GM19328 (cell line): ENCODE results near the gene PRKAR1B.

Source experiments
- ATAC-seq: cut with Tn5 transposase; IDR thresholded peaks from one replicate; pipeline ENCODE4 v1.9.1; 2021; ENCODE audit warnings: mild to moderate bottlenecking, moderate library complexity; ENCODE audit not compliant: unreplicated experiment

Gene PRKAR1B

DNA sequence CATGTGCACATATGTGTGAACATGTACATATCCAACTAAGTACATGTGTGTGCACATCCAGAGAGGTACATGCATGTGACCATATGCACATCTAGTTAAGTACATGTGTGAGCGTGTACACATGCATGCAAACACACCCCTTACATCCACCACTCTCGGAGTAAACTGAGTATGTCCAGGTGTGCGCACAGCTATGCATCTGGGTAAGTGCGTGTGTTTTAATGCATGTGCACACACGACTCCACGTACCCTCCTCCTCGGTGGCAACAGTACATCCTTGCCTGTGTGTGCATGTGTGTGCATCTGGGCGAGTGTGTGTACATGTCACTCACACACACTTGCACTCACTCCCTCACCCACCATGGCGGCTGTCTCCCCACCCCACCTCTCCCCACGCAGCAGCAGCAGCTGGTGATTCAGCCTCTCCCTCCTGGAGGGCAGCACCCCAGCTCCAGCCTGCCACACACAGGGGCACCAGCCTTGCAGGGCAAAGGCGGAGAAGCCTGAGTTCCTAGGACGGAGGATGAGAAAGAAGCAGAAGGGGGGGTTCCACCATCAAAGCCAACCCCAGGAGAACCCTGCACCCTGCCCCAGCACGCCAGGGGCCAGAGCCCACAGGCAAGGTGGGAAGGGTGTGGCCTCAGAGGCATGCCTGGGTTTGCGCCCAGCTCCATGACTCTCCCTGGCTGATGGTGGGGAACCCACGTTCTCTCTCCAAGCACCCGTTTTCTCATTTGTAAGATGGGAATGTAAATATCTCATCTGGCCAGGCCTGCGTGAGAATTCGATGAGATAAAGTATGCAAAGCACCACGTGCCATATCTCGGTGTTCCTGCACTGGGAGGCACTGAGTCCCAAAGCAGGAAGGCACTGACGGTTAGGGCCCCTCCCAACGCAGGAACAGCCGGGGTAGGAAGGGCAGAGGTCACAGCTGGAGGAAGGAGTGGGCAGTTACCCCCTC is 28.3 kb downstream of the PRKAR1B start:
- ATAC-seq: no peak

DNA sequence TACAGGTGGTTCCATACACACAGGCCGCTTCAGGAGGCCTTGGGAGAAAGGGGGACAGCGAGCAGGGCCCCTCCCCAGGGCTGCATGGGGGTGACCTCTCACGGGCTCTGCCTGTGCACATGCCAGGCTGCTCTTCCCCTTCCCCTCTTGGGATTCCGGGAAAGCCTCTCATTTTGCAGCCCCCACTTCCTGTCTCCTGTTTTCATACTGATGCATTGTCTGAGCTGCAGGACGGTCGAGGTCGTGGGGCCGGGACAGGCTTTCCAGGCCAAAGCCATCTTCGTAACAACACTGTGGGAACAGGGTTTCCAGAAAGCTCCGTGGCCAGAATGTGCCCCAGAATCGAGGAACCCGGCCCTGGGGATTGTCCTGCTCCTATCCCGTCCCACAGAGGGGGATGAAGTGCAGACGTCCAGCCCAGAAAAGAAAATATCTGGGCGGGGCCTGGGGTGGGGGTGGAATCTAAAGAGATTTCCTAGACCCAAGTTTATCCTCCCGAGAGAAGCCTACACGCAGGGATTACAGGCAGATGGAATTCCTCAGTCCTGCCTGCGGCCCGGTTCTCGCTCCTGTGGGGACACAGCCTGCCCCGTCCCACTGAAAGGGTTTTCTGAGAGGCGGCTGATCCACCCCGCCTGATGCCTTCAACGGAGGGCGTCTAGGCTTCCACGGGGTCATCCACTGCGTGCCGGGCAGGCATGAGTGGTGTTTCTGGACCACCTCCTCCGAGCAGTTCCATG is 30.1 kb downstream of the PRKAR1B start:
- ATAC-seq: no peak

DNA sequence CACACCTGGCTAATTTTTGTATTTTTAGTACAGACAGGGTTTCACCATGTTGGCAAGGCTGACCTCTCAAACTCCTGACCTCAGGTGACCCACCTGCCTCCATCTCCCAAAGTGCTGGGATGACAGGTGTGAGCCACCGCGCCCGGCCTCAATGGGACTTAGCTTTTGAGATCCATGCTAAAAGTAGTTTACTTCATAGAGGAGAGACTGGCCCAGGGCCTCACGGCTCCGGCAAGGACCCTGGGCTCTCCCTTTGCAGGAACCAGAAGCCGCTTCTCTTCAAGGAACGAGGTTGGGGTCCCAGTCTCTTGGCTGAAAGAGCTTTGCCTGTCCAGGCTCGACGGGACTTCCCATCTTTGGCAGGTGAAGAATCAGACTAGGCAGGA is 30.7 kb downstream of the PRKAR1B start:
- no peak for ATAC-seq

DNA sequence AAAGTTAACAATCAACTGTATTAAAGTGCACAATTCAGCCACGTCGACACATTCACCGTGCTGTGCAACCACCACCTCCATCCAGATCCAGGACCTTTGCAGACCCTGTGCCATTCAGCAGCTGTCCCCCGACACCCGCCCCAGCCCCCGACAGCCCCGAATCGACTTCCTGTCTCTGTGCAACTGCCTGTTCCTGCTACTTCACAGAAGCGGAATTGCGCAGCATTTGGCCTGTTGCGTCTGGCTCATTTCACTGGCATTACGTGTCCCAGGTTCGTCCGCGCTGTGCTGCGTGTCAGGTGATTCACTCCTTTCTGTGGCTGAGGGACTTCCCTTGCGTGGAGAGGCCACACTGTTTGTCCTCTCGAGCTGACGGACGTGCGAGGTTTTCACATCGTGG is 33.8 kb downstream of the PRKAR1B start:
- ATAC-seq: no peak

DNA sequence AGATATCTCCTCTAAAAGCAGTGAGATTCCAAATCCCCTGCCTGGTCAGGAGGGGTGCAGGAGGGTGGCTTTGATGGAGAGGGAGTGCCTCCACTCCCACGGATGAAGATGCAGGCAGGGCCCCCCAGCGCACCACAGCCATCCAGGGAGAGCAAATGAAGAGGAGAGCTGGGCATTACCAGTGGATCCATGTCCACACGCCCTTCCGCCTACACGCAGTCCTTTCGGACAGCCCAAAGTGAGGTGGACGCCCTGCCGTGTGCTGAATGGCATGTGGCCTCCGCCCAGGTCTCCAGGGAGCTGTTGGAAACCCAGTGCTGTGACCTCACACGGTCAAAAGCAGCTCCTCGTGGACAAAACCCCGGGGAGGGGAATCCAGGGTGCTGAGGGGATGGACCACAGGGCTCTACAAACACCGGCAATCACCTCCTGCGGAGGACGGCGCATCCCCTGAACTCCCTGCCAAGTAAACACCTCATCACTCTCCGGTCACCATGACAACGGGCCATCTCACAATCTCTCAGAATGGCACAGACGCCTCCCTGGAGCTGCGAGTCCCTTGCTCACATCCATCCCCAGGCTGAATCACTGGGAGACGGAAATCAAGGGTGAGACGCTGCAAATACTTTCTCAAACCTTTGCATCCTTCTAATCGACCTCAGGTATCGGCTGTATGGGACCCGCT is 35.6 kb downstream of the PRKAR1B start:
- no peak for ATAC-seq

DNA sequence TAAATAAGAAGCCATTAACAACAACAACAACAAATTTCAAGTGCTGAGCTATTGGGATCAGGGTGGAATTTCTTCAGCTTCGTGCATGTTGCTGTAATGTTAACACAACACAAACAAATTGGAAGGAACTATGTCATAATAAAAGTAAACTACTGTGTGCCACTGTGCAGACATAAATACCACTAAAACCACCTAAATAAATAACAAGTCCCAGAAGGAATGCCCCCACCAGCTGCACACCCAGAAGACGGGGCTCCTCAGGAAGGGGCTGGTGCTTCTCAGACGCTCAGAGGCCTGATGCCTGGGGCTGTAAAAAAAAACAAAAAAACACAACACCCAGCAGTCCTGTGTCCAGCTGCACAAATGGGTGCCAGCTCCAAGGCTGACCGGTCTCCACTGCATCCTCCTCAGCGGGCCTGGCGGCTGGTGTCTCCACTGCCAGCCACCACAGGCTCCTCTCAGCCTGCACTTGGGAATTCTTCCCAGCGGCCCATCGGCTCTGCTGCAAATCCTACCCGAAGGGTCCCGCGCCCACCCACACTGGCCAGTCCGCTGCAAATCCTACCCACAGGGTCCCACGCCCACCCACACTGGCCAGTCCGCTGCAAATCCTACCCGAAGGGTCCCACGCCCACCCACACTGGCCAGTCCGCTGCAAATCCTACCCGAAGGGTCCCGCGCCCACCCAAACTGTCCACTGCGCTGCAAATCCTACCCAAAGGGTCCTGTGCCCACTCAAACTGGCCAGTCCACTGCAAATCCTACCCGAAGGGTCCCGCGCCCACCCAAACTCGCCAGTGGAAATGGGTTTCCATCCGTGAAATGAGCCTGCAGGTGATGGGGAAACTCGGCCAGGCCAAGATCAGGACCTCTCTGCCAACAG is 36.4 kb downstream of the PRKAR1B start:
- ATAC-seq: no peak

DNA sequence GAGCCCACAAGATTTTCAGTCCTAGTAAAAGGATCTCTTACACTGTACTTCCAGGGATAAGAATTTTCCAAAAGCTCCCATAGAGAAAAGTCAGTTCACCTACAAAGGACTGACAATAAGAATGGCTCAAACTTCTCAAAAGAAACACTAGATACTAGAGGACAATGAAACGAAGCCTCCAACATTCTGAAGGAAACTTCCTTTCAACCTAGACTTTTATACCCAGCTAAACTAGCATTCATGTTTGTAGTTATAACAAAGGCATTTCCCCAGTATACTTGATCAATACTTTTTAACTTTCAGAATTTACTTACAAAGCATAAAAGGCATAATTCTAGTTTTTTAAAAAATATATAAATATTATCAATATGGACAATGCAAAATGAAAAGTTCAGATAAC is 41.5 kb downstream of the PRKAR1B start:
- ATAC-seq: no peak

DNA sequence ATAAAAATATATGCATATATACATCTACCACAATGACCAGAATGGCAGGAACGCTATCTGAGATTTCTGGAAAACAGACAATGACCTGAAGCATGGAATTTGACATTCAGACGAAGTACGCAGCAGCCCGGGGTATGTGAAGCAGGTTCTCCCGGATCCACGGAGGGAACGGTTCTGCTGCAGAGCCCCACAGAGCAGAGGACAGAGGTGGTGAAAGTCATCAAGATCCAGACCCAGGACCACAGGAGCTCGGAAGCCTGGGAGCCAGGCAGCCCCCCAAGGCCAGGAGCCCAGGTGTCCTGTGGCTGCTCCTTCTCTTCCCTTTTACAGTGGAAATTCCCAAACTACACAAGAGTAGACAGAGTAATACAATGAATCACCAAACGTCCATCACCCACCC is 42.7 kb downstream of the PRKAR1B start:
- no peak for ATAC-seq

DNA sequence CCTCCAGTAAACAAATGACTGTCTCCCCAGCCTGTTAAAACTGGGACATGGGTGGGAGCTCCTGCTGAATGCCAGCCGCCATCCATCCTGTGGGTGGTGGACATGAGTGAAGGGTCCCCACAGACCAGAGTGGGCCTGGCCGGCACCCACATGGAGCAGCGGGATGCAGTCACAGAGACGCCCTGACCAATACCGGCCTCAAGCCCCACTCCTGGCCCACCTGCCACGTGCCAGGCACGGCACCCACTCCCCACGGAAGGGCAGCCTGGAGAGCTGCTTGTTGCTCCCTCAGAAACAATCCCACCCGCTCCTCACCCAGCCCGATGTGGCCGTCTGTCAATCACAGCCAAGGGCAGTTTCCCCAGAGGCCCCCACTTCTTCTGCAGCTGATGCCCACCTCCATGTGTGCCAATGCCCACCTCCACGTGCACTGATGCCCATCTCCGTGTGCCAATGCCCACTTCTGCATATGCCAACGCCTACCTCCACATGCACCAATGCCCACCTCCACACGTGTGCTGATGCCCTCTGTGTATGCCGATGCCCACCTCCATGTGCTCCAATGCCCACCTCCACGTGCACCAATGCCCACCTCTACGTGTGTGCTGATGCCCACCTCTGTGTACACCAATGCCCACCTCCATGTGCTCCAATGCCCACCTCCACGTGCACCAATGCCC is 43.4 kb downstream of the PRKAR1B start:
- no peak for ATAC-seq

DNA sequence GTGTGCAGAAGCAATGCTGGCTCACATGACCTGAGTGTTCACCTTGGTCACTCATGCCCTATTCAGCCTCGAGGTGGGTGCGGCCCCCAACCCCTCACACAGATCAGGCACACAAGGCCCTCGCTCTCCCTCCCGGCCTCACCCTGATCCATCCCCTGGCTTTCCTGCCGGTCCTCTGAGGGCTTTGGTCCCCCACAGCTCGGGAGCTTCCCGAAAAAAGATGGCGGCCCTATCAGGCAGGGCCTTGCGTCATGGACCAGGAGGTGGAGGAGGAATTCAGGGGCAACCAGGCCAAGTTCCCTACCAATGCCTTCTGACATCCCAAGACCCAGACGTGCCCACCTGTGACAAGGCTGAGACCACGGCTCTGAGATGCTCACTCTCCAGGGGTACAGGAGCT is 44.3 kb downstream of the PRKAR1B start:
- no peak for ATAC-seq

DNA sequence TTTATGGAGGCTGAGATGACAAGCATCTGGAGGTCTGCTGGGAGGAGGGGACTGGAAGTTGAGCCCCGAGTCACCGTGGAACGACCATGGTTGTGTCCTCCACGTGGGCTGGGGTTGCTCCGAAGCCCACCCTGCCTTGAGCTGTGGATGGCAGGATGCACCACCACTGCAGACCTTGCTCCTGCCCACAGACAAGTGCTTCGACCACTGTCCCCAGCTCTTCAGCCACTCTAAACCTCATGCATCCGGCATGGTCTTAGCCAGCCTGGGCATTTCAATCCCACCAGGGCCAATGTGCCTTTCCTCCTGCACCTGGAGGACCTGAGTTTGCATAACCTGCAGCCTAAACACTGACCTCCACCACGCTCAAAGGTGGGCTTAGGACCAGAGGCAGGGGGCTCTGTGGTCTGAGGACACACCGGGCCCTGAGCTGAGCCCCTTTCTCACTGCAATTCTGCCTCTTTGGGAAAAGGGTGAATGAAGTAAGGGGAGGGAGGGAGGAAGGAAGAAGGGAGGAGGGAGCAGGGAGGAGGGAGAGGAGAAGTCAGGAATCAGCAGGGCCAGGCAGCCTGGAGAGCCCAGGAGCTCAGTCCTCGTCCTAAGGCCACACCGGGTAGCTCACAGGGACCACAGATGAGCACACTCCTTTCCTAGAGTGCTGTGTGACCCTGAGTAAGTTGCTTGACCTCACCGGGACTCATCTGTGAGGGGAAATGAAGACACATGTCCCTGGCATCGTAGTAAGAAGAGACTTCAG is 45.4 kb downstream of the PRKAR1B start:
- no peak for ATAC-seq

DNA sequence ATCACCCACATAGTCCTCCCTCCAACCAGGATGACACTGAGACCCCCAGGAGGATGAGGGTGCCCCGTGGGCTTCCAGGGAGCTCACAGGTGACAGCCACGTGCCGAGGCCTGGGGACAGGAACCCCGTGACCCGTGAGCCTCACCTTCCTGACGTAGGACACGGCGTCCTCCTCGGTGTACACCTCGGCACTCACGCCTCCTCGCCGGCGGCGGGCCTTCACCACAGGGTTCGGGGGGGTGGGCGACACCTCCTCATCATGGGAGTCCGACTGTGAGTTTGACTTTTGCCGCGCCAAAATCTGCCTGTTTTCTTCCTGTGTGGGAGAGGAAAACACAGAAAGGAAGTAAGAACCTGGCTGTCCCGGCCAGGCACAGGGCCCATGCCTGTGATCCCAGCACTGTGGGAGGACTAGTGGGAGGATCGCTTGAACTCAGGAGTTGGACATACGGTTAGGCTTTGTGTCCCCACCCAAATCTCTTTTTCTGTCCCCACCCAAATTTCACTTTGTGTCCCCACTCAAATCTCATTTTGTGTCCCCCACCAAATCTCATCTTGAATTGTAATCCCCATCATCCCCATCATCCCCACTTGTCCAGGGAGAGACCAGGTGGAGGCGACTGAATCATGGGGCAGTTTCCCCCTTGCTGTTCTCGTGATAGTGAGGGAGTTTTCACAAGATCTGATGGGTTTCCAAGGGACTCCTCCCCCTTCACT is 46.5 kb downstream of the PRKAR1B start:
- ATAC-seq: no peak

DNA sequence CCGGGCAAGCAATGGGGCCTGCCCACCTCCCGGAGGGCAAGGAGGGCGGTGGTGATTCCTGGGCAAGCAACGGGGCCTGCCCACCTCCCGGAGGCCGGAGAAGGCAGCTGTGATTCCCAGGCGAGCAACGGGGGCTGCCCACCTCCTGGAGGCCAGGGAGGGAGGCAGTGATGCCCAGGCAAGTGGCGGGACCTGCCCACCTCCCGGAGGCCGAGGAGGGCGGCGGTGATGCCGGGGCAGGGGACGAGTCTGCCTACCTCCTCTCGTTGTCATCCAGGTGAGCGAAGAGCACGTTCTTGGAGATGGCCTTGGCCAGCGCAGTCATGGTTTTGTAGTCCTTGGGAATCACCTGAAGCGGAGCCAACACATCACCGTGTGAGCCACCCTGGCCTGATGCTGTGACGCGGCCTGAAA is 50.1 kb downstream of the PRKAR1B start:
- no peak for ATAC-seq

DNA sequence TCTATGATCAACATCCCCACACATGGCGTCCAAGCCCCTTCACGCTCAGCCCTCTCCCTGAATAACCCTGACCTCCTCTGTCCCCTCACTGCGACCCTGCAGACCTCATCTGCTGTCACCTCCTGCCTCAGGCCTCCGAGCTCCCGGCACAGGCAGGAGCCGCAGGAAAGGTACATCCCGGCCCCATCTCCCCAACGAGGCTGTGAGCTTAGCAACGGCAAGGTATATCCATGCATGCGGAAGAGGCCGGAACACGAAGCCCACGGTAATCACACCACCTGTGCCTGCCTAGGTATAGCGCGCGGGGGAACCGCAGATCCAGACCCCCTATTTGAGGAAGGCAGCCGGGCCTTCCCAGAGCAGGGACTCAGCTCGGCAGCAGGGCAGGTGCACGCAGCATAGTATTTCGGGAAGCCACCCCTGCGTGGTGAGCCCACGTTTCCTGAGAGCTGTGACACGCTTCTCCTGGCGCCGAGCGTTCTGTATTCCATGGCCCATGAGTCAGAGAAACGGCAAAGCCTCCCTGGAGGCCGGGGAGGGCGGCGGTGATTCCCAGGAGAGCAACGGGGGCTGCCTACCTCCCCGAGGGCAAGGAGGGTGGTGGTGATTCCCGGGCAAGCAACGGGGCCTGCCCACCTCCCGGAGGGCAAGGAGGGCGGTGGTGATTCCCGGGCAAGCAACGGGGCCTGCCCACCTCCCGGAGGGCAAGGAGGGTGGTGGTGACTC is 50.7 kb downstream of the PRKAR1B start:
- ATAC-seq: no peak

DNA sequence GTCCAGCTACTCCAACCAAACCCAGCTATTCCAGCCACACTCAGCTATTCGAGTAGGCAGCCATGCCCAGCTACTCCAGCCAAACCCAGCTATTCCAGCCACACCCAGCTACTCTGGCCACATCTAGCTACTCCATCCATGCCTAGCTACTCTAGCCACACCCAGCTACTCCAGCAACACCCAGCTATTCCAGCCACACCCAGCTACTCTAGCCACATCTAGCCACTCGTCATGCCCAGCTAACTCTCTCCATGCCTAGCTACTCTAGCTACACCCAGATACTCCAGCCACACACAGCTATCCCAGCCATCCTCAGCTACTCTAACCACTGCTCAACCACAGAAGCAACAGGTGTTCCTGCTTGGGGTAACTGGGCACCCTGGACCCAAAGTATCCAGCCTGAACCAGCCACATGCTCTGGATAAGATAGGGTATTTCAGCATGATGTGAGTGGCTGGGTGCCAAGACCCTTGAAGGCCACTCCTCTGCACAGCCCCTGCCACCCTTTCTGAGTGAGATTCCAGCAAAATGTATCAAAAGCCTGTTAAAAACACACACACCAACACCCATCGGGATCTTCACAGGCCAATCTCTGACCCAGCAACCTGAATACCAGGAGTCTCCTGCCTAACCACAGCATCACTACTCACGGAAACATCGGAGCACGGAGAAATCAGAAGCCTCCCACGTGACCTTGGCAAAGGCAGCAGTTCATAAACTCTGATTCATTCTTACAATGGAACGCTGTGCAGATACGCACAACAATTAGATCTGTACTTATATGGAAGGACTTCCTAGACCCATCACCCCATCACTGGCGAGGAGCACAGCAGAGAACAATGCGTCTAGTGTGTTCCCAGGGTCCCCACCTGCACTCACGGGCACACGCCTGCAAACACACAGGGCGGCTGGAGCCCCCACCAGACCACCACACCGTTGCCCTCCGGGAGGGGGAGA is 52.3 kb downstream of the PRKAR1B start:
- ATAC-seq: no peak

DNA sequence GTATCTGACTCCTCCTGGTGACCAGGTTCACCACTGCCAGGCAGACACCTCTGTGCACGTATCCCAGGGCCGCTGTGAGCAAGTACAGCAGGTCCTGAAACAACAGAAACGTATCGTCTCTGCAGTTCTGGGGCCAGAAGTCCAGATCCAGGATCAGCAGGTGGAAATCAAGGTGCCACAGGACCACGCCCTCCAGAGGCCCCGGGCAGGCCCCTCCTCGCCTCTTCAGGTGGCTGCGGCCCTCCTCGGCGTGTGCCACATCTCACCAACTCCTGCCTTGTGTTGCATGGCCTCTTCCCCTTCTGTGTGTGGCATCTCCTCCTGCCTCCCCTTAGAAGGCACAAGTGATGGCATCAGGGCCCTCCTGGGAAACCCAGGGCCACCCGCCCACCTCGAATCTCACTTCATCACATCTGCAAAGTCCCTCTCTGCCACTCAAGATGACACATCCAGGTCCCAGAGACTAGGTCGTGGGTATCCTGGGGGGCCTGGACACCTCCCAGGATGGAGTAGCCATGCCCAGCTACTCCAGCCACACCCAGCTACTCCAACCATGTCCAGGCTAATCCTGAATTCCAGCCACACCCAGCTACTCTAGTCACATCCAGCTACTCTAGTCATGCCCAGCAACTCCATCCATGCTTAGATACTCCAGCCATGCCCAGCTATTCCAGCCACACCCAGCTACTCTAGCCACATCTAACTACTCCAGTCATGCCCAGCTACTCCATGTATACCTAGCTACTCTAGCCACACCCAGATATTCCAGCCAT is 53.2 kb downstream of the PRKAR1B start:
- no peak for ATAC-seq
